Activated gamma-delta T cell treated with anti-CD3 and anti-CD28 coated beads, Interleukin-2, amount 50 U/mL, for 16 hours (primary cell): ENCODE results near the gene COX5B.
A peak's percentile ranks its signal among the peaks of the same experiment; 100 is the strongest.
"Not testable (repeated sequence)": the region's sequence is repeated elsewhere in the genome, so short reads cannot be mapped to it uniquely, and the experiment has no call there.

Experiments
- DNase-seq: peaks from one replicate; pipeline ENCODE4 v3.0.0-alpha.2; 2020; ENCODE audit warnings: low read depth

COX5B gene

GRCh38 chr2:97673182-97673914, 27.5 kb downstream of the COX5B start:
- DNase-seq: no peak

GRCh38 chr2:97673915-97674283, 28.0 kb downstream of the COX5B start:
- no peak for DNase-seq

- no peak for DNase-seq
These were observed 29.7 kb downstream of the COX5B start for GRCh38 chr2:97675430-97676113.

GRCh38 chr2:97676620-97677019, 30.8 kb downstream of the COX5B start:
- DNase-seq: no peak

- DNase-seq: no peak
These were observed 31.6 kb downstream of the COX5B start for GRCh38 chr2:97677480-97677879.

GRCh38 chr2:97678298-97678697, 32.4 kb downstream of the COX5B start:
- no peak for DNase-seq

GRCh38 chr2:97687235-97687634, 41.4 kb downstream of the COX5B start:
- DNase-seq: not testable (repeated sequence)

- no peak for DNase-seq
These were observed 42.4 kb downstream of the COX5B start for GRCh38 chr2:97688062-97688827.

GRCh38 chr2:97691166-97691565, 45.3 kb downstream of the COX5B start:
- no peak for DNase-seq

- DNase-seq: no peak
These were observed 47.6 kb downstream of the COX5B start for GRCh38 chr2:97693476-97693875.

- DNase-seq: no peak
These were observed 49.9 kb downstream of the COX5B start for GRCh38 chr2:97695744-97696143.

GRCh38 chr2:97697252-97698235, 51.7 kb downstream of the COX5B start:
- DNase-seq: peak; percentile 92
